ENCODE measurements around the gene NR4A1.

Gene NR4A1

GRCh38 chr12:52006726-52007157 is 44.5 kb upstream of the NR4A1 start, which contains the start of gene TAMALIN:
Gene TAMALIN (plus strand): TSS chr12:52006946. CDS start chr12:52007020, 74 bp downstream.
- DNase-seq (ENCODE audit: low read depth), result no peak
- no peak for TF ChIP-seq CTCF (IDR thresholded peaks at IDR 0.05; ENCODE audit: insufficient read depth, low read depth, low read length, missing control alignments)
- H3K4me3 ChIP-seq (ENCODE audit: low read length), result no peak within 1 kb of the TSS

- no peak overlapping the region for H3K4me3 ChIP-seq (ENCODE audit: low read length)
- TF ChIP-seq CTCF (IDR thresholded peaks at IDR 0.05; ENCODE audit: insufficient read depth, low read depth, low read length, missing control alignments), result no peak
- no peak for DNase-seq (ENCODE audit: low read depth)
Observed at GRCh38 chr12:52007158-52007921, 43.9 kb upstream of the NR4A1 start.

- no peak for DNase-seq (ENCODE audit: low read depth)
- H3K4me3 ChIP-seq (ENCODE audit: low read length), result no peak overlapping the region
- no peak for TF ChIP-seq CTCF (IDR thresholded peaks at IDR 0.05; ENCODE audit: insufficient read depth, low read depth, low read length, missing control alignments)
Observed at GRCh38 chr12:52007982-52008510, 43.2 kb upstream of the NR4A1 start.

DNA sequence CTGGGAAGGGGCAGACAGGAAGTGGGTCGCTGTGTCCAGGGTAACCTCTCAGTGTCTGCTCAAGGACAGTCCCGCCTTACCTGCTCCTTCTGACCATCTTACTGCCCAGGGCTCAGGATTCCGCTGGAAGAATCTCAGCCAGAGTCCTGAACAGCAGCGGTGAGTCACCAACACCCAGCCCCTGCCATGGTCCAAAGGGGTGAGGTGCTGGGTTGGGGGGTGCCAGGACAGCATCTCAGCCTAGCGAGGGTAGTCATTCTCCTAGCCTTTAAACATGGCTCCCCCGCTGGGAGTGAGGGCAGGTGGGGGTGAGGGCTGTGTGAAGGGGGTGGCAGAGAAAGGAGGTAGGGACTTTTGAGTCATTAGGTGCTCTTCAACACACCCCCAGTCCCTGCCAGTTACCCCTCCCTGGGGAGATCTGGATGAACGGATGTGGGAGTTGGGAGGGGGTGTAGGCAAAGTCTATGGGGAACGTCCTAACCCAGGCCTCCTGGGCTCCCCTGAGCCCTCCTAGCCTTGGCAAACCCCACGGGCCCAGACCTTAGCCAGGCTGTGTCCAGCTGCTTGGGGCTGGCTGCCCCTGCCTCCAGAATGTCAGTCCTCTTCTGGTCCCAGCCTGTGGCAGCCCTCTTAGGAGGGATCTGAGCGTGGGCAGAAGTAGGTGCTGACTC is 42.0 kb upstream of the NR4A1 start:
- no peak for TF ChIP-seq CTCF (IDR thresholded peaks at IDR 0.05; ENCODE audit: insufficient read depth, low read depth, low read length, missing control alignments)
- DNase-seq (ENCODE audit: low read depth), result no peak
- no peak overlapping the region for H3K4me3 ChIP-seq (ENCODE audit: low read length)

GRCh38 chr12:52010152-52010622 is 41.1 kb upstream of the NR4A1 start:
- no peak overlapping the region for H3K4me3 ChIP-seq (ENCODE audit: low read length)
- no peak for DNase-seq (ENCODE audit: low read depth)
- no peak for TF ChIP-seq CTCF (IDR thresholded peaks at IDR 0.05; ENCODE audit: insufficient read depth, low read depth, low read length, missing control alignments)

GRCh38 chr12:52010692-52011601 is 40.3 kb upstream of the NR4A1 start:
- no peak for TF ChIP-seq CTCF (IDR thresholded peaks at IDR 0.05; ENCODE audit: insufficient read depth, low read depth, low read length, missing control alignments)
- no peak overlapping the region for H3K4me3 ChIP-seq (ENCODE audit: low read length)
- no peak for DNase-seq (ENCODE audit: low read depth)
